Activated naive CD4-positive, alpha-beta T cell treated with anti-CD3 and anti-CD28 coated beads, Interleukin-2, amount 50 U/mL, for 72 hours (primary cell): Measurements from ENCODE around the gene UBE3D. TPM values are rescaled to one million over a fixed set of nuclear protein-coding genes. Genes with fewer than 3 reads are reported as not detected.

ENCODE experiments used
- ATAC-seq, 2 donors: fragments of 150-1000 bp; cut with Tn5 transposase; 2 replicates each; pipeline ENCODE4 v1.10.0; 2021; ENCODE audit warnings: mild to moderate bottlenecking in 2 of 2, moderate library complexity in 2 of 2
- DNase-seq, 2 donors: peaks; one replicate each; pipeline ENCODE4 v3.0.0; 2021 to 2022; ENCODE audit warnings: low spot score in 2 of 2
- H3K27ac Mint-ChIP-seq, 2 donors: one replicate each; pipeline ENCODE4 v1.8.0; 2022; ENCODE audit warnings: mild to moderate bottlenecking in 2 of 2, mixed read lengths in 2 of 2
- H3K36me3 Mint-ChIP-seq, 2 donors: one replicate each; pipeline ENCODE4 v1.8.0; 2022; ENCODE audit warnings: mixed read lengths in 2 of 2
- H3K9me3 Mint-ChIP-seq, 2 donors: one replicate each; pipeline ENCODE4 v1.8.0; 2022; ENCODE audit warnings: mixed read lengths in 2 of 2
- total RNA-seq, 2 donors: library from RNA; stranded (reverse); gene quantifications; one replicate each; pipeline ENCODE4 v1.2.3, GENCODE V29; 2022

The UBE3D gene
- total RNA-seq, 2 donors from 2014 or later, result 6.0 to 10.3 TPM

DNA sequence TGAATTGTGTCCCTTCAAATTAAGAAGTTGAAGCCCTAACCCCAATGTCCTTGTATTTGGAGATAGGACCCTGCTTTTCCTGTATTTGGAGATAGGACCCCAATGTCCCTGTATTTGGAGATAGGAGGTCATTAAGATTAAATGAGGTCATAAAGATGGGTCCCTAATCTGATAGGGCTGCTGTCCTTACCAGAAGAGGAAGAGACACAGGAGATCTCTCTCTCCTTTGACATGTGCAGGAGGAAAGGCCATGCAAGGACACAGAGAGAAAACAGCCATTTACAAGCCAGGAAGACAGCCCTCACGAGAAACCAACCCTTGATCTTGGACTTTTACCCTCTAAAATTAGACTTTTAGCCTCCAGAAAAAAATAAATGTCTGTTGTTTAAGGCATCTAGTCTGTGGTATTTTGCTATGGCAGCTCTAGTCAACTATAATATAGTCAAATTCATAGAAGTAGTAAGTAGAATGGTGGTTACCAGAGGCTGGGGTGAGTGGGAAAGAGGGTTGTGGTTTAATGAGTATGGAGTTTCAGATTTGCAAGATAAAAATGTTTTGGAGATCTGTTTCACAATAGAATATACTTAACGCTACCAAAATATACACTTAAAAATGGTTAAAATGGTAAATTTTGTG lies 59.3 kb downstream of the UBE3D start:
- ATAC-seq (no peak), DNase-seq (no peak)
- peaks cover 0 to 6% of the 10 kb centered on the region in 2 donors for H3K36me3 Mint-ChIP-seq
- no peaks in the 10 kb centered on the region for H3K9me3 Mint-ChIP-seq
- H3K27ac Mint-ChIP-seq, result no peak overlapping the region

DNA sequence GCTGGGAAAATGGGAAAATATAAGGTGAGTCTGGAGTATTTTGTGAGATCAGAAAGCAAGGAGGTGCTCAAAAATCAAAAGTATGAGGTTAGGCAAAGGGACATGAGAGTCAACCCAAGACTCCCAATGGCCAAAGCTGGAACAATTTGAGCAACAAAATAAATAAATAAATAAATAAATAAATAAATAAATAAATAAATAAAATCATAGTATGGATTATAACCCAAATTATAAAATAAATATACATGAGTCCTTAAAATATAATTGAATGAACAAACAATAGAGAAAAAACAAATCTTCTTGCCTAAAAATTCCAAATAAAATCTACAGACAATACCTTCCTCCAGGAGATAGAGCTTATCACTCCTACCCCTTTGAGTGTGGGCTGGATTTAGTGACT lies 69.5 kb downstream of the UBE3D start:
- Mint-ChIP-seq H3K9me3 (peaks cover 0 to 7% of the 10 kb centered on the region in 2 donors), H3K27ac (no peak overlapping the region), H3K36me3 (peaks cover 0 to 28% of the 10 kb centered on the region in 2 donors)
- DNase-seq, result no peak
- no peak for ATAC-seq

DNA sequence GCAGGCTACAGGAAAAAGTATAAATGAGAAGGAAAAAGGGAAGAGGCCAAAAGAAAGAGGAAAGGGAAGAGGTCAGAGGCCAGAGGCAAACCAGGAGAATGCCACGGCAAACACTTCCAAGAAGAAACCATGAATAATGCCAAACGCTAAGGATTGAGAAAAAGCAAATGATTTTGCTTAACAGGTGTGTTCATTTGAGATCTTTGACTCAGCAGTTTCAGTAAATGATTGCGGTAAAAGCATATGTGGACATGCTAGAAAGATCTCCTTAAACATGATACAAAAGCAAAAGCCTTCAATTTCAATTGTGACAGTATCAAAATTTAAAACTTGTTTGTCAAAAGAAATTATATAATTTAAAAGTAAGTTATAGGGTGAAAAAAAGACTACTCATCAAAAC lies 70.6 kb downstream of the UBE3D start:
- ATAC-seq (no peak), DNase-seq (no peak)
- Mint-ChIP-seq H3K9me3 (peaks cover 0 to 6% of the 10 kb centered on the region in 2 donors), H3K27ac (no peak overlapping the region), H3K36me3 (peaks cover 0 to 24% of the 10 kb centered on the region in 2 donors)

DNA sequence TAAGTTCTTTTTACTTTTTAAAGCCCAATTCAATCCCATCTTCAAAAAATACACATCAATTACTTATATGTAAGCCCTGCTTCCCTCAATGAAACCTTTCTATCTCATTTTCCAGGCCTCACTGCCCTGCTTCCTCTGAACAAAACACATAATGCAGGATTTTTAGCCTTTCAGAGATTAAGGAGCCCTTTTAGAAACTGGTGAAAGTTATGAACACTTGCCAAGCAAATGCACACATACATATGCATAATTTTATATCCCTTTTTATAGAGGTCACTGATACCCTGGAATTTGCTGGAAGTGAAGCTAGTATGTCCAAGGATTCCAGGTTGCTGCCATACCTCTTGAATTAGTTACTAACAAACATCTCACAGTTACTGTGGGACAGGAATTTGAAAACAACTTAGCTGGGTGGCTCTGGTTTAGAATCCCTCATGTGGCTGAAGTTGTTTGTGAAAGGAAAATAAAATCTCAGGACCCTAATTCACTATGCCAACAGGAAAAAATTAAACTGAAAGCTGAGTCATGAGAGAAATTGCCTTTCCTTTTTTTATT lies 75.8 kb downstream of the UBE3D start:
- H3K36me3 Mint-ChIP-seq, result peaks cover 0 to 15% of the 10 kb centered on the region in 2 donors
- H3K9me3 Mint-ChIP-seq, result no peaks in the 10 kb centered on the region
- no peak overlapping the region for H3K27ac Mint-ChIP-seq
- ATAC-seq (no peak), DNase-seq (no peak)

DNA sequence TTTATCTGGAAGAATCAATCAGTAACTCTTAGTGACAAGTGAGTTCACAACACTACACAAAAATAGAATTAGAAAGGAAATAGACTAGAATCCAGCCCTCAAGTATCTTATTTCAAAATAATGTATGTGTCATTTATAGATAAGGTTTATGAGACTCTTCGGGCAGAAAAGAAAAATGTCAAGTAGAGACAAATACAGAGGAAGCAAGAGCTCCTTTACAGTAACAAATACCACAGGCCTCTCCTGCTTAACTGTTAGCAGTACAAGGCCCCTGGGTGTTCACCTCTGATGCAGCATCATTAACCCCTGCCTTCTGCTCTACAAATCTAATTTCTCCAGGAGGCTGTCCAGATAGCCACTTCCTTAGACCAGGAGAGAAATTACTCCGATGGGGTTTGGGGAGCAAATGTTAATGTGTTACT lies 76.7 kb downstream of the UBE3D start:
- Mint-ChIP-seq H3K9me3 (no peaks in the 10 kb centered on the region), H3K36me3 (peaks cover 0 to 8% of the 10 kb centered on the region in 2 donors), H3K27ac (no peak overlapping the region)
- no peak for ATAC-seq
- no peak for DNase-seq

DNA sequence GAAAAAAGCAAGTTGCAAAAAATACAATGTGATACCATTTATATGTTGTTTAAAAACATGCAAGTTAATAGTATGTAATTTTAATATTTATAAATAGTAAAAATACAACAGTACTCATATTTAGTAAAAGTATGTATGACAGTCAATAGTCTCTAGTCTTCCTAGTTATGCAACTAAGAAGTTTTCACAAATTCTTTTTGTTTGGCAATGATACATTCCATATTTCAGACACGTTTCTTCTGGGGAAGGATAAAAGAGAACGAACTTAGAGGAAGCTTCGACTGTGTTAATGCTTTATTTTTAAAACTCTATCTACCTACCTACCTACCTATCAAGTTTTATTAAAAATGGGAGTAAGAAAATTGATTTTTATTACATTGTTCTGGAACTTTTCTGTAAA lies 77.7 kb downstream of the UBE3D start:
- H3K36me3 Mint-ChIP-seq, result no peaks in the 10 kb centered on the region
- DNase-seq, result no peak
- H3K9me3 Mint-ChIP-seq, result no peaks in the 10 kb centered on the region
- ATAC-seq, result no peak
- H3K27ac Mint-ChIP-seq, result no peak overlapping the region

DNA sequence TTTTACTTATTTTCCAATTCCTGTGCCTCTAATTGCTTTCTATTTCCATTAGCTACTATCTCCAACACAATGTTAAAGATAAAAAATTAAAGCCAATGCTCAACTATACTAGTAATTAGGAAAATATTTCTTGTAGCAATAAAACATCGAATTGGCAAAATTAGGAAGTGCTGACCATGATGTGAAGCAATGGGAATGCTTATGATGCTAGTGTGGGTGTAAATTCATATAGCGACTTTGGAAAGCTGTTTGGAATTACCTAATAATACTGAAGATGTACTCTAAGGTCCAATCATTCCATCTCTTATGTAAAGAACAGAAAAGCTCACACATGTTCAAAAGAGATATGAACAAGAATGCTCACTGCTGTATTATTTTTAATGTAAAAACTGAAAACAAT lies 78.2 kb downstream of the UBE3D start:
- ATAC-seq (no peak), DNase-seq (no peak)

DNA sequence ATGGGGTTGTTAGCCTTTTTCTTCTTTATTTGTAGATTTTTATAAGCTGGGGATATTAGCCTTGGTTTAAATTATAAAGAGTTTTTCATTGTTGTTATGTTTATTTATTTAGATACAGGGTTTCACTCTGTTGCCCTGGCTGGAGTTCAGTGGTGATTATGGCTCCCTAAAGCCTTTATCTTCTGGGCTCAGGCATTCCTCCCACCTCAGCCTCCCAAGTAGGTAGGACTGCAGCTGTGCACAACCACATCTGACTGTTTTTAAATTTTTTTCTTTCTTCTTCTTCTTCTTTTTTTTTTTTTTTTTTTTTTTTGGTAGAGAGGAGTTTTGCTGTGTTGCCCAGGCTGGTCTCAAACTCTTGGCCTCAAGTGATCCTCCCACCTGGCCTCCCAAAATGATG lies 80.9 kb downstream of the UBE3D start:
- H3K36me3 Mint-ChIP-seq, result no peaks in the 10 kb centered on the region

More for the DNA sequence above, 78.2 kb downstream of the UBE3D start:
- no peaks in the 10 kb centered on the region for H3K9me3 Mint-ChIP-seq
- H3K36me3 Mint-ChIP-seq, result no peaks in the 10 kb centered on the region
- no peak overlapping the region for H3K27ac Mint-ChIP-seq

DNA sequence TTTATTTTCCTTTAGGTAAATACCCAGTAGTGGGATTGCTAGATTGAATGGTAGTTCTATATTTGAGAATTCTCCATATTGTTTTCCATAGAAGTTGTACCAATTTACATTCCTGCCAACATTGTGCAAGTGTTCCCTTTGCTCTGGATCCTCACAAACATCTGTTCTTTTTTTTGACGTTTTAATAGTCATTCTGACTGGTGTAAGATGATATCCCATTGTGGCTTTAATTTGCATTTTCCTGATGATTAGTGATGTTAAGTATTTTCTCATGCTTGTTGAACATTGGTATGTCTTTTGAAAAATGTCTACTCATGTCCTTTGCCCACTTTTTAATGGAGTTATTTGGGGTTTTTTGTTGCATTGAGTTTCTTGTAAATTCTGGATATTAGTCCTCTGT lies 85.6 kb downstream of the UBE3D start:
- no peak overlapping the region for H3K27ac Mint-ChIP-seq
- no peak for ATAC-seq
- no peak for DNase-seq
- H3K9me3 Mint-ChIP-seq, result no peaks in the 10 kb centered on the region
- H3K36me3 Mint-ChIP-seq, result no peaks in the 10 kb centered on the region

More for the DNA sequence above, 80.9 kb downstream of the UBE3D start:
- H3K27ac Mint-ChIP-seq, result no peak overlapping the region
- H3K9me3 Mint-ChIP-seq, result no peaks in the 10 kb centered on the region
- DNase-seq (no peak), ATAC-seq (no peak)

DNA sequence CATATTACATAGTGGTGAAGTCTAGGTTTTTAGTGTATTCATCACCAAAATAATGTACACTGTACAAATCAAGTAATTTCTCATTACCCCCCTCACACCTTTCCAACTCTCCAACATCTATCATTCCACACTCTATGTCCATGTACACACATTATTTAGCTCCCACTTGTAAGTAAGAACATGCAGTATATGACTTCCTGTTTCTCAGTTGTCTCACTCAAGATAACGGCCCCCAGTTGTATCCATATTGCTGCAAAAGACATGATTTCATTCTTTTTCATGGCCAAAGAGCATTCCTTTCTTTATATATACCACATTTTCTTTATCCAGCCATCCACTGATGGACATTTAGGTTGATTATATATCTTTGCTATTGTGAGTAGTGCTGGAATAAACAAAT lies 86.0 kb downstream of the UBE3D start:
- DNase-seq (no peak), ATAC-seq (no peak)
- Mint-ChIP-seq H3K27ac (no peak overlapping the region), H3K36me3 (no peaks in the 10 kb centered on the region), H3K9me3 (no peaks in the 10 kb centered on the region)

DNA sequence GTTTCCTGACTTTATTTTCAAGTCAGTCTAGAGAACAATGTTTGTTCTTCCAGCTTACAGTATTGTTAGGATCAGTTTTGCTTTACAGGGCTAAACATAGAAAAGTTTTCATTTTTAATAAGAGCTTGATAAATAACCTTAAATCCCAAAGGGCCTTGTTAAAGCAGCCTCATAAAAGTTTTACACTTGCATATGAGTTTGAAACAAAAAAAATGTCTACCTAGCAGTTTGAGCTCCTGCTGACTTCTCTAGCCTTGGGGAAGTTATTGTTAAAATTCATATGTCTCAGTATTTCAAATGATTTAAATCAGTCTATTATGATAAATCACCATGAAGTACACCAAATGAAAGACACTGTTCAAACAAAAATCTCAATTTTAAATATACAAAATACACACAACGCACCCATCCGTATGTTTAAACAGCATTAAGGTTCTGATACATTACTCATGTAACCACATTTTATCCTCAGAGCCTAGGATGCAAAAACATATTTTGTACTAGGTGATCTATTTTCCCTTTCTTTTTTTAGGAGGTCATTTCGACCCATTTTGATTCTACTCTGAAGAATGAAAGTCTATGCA lies 87.2 kb downstream of the UBE3D start:
- Mint-ChIP-seq H3K27ac (no peak overlapping the region), H3K36me3 (no peaks in the 10 kb centered on the region), H3K9me3 (no peaks in the 10 kb centered on the region)
- ATAC-seq, result no peak
- no peak for DNase-seq

DNA sequence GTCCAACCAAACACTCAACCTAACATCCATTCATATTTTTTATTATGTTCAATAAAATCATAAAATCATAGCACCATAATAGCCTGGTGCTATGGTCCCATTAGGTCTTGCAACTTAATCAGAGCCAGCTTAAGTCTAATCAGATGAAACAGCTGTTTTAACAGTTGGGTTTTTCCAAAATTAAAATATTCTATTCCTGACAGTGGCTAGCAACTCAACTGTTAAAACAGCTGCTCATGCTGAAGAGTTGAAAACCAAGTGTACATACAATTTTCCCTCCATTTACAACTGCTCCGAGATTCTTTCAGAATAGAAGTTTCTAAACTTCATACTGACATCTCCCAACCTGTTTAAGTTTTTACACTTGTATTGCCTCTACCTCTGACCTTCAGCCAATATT lies 89.5 kb downstream of the UBE3D start:
- peaks cover 0 to 6% of the 10 kb centered on the region in 2 donors for H3K36me3 Mint-ChIP-seq
- no peak overlapping the region for H3K27ac Mint-ChIP-seq
- no peaks in the 10 kb centered on the region for H3K9me3 Mint-ChIP-seq
- DNase-seq, result no peak
- no peak for ATAC-seq

DNA sequence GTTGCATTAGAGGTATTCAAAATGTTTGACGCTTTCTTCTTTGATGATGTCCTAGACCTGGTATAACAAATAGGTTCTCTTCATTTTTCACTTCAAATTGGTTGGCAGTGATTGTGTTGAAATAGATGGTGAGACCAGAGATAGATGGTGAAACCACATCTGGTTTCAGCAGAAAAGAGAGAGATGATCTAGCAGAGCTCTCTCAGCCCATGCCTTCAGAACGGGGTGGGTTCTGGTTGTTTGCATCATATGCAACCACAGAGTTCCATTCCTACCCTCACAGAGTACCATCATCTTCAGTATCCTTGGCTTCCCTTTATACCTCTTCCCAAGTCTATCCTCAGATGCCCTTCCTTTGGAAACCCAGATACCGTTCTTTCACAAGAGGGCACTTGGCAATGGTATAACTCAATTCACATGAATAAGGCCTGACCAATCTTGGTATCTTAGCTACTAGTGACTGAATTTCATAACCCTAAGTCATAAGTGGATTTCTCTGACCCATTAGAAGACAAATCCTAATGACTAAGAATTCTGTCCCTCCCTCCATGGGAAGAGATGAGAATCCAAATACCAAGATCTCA lies 93.7 kb downstream of the UBE3D start:
- Mint-ChIP-seq H3K27ac (no peak overlapping the region), H3K9me3 (no peaks in the 10 kb centered on the region)

DNA sequence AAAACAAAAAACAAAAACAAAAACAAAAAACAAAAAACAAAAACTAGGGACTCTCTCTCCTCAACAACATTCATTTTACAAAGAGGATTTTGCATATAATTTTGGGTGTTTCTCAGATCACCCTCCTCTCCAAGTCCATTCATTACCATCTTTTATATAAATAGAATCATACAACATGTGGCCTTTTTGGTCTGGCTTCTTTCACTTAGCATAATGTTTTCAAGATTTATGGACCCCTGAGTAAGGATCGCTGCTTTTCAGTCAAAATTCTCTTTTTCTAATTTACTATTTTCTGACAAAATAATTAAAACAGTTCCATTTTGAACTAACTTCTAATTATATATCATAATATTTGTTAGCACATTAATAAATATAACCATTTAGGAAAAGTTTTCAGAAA lies 94.8 kb downstream of the UBE3D start:
- Mint-ChIP-seq H3K36me3 (peaks cover 0 to 11% of the 10 kb centered on the region in 2 donors), H3K9me3 (no peaks in the 10 kb centered on the region), H3K27ac (no peak overlapping the region)
- DNase-seq (no peak), ATAC-seq (no peak)

More for the DNA sequence above, 93.7 kb downstream of the UBE3D start:
- DNase-seq (no peak), ATAC-seq (no peak)
- H3K36me3 Mint-ChIP-seq, result peaks cover 0 to 9% of the 10 kb centered on the region in 2 donors

DNA sequence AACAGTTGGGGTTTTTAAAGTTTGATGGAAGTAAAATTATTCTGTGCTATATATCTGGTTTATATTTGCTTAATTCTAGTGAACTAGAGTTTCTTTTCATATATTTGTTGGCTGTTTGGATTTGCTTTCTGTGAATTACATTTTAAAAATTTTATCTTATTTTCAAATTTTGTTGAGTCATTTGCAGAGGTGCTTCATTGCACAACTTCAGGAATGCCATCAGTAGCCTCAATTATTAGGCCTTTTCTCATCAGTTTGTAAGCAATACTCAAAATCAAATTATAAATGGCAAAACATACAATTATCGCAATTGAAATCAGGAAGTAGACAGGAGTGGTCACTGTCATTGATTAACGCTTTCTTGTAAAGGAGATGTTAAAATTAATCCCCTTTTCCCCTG lies 96.9 kb downstream of the UBE3D start:
- no peak for DNase-seq
- ATAC-seq, result no peak
- Mint-ChIP-seq H3K27ac (no peak overlapping the region), H3K36me3 (peaks cover 0 to 11% of the 10 kb centered on the region in 2 donors), H3K9me3 (no peaks in the 10 kb centered on the region)

DNA sequence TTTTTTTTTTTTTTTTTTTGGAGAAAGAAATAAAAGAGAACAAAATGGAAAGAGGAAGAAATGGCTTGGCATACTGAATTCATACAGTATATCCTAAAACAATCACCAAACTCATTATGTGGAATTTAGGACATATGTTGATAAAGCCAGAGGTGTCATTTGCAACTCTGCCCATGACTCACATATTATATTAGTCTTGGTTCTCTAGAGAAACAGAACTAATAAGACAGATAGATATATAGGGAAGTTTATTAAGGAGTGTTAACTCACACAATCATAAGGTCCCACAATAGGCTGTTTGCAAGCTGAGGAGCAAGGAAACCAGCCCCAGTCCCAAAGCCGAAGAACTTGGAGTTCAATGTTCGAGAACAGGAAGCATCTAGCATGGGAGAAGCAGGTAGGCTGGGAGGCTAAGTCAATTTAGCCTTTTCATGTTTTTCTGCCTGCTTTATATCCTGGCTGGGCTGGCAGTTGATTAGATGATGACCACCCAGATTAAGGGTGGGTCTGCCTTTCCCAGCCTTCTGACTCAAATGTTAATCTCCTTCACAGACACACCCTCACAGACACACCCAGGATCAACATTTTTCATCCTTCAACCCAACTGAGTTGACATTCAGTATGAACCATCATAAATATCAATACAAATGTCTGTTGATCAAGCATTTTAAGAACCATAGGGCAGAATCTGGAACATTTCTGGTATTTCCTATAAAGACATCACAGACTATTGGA lies 102.3 kb downstream of the UBE3D start:
- DNase-seq, result no peak
- Mint-ChIP-seq H3K36me3 (peaks cover 0 to 4% of the 10 kb centered on the region in 2 donors), H3K9me3 (no peaks in the 10 kb centered on the region), H3K27ac (no peak overlapping the region)
- ATAC-seq, result no peak

DNA sequence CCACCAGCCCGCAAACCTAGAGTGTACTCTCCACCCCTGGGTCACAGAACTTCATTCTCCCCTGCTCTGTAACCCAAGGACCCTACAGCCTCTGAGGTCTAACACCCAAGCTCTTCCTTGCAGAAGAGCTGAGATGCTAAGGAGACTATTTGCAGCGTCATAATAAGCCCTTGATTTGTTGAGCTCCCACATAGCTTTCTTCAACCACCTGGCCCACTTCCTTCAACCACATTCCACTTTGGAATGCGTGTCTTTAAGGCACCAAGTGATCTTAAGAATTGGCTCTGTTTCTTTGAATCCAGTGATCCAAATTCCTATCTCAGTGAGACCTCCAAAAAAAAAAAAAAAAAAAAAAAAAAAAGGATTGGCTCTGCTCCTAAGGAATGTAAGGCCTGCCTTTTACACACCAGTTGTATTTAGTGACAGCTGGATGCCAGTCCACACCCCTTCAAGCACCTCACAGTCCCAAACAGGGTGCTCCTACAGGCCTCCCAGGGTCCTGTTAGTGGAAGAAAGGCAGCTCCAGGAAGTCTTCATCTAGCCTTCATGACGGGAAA lies 106.2 kb downstream of the UBE3D start:
- Mint-ChIP-seq H3K27ac (no peak overlapping the region), H3K36me3 (peaks cover 0 to 9% of the 10 kb centered on the region in 2 donors), H3K9me3 (no peaks in the 10 kb centered on the region)
- no peak for DNase-seq
- no peak for ATAC-seq
